HepG2 (cell line): ENCODE measurements around the gene TRIM8. TPM values are rescaled to one million over a fixed set of nuclear protein-coding genes. Genes with fewer than 3 reads are reported as not detected.
"Not testable (repeated sequence)": the region's sequence is repeated elsewhere in the genome, so short reads cannot be mapped to it uniquely, and the experiment has no call there.

Experiments used
- ATAC-seq: fragments of 200-7000 bp; cut with Tn5 transposase; 3 replicates; pipeline ENCODE4 v1.9.1; 2020; ENCODE audit warnings: mild to moderate bottlenecking, moderate library complexity
- BruUV-seq: library from RNA; stranded (reverse); fragments of 400-500 nt; replicated peaks from 2 replicates; lab custom pipeline; 2021; lab: Mats Ljungman, UMichigan
- CTCF ChIA-PET: fragments of 300-600 bp; formaldehyde crosslinking; extraction: SDS; loops from one replicate; lab custom pipeline; 2021; ENCODE audit warnings: low total read pairs, inconsistent platforms, low intra/inter-chr PET ratio; lab: Yijun Ruan, JAX
- POLR2A ChIA-PET: fragments of 350-600 bp; sonication (Branson Sonifier 250); formaldehyde crosslinking; loops from one replicate; lab custom pipeline; 2020; ENCODE audit warnings: antibody characterized with exemption, inconsistent platforms; lab: Yijun Ruan, JAX
- DNase-seq: peaks from one replicate; pipeline ENCODE4 v3.0.0-alpha.2; 2015; ENCODE audit warnings: low spot score
- FAIRE-seq: peaks from 3 replicates; lab custom pipeline; 2011; peaks lifted over from hg19 to GRCh38; lab: Jason Lieb, UNC
- H2AFZ ChIP-seq: one replicate; pipeline ENCODE4 v1.6.1; 2011; ENCODE audit warnings: low read length, inconsistent platforms
- H3K27ac ChIP-seq: fragments of 300-600 bp; 3 replicates; pipeline ENCODE4 v1.8.0; 2011; ENCODE audit warnings: mixed run types, mild to moderate bottlenecking, mixed read lengths, low read length, inconsistent platforms; ENCODE audit not compliant: insufficient read depth; ENCODE audit errors: extremely low read length
- H3K27me3 ChIP-seq, 2 experiments: fragments of 200-600 bp in 1 of 2; 2 replicates in 1 of 2; 3 replicates in 1 of 2; pipeline versions ENCODE4 v1.6.0 to v1.8.0; 2011; ENCODE audit warnings: low read length in 2 of 2, mild to moderate bottlenecking in 2 of 2, moderate library complexity in 2 of 2, inconsistent platforms in 1 of 2; ENCODE audit not compliant: insufficient read depth in 2 of 2, control insufficient read depth in 1 of 2
- H3K36me3 ChIP-seq, 2 experiments: fragments of 200-600 bp in 1 of 2; replicated peaks in 1 of 2; 2 replicates in 1 of 2; 3 replicates in 1 of 2; pipeline versions ENCODE4 v1.5.1 to v1.8.0; 2011; ENCODE audit warnings: low read length in 2 of 2, inconsistent platforms in 1 of 2; ENCODE audit not compliant: insufficient read depth in 2 of 2, control insufficient read depth in 1 of 2
- H3K4me1 ChIP-seq: 2 replicates; pipeline ENCODE4 v1.5.1; 2012; ENCODE audit warnings: low read length, inconsistent platforms; ENCODE audit not compliant: insufficient read depth
- H3K4me2 ChIP-seq: 2 replicates; pipeline ENCODE4 v1.6.0; 2011; ENCODE audit warnings: low read depth, low read length, inconsistent platforms
- H3K4me3 ChIP-seq, 3 experiments: fragments of 200-600 bp in 1 of 3; sonication (generic), shearing (Covaris generic) in 1 of 3; replicated peaks in 1 of 3; 2 replicates each; pipeline ENCODE4 v1.5.1; 2011 to 2016; ENCODE audit warnings: low read length in 3 of 3, inconsistent platforms in 2 of 3, low read depth in 2 of 3, mild to moderate bottlenecking in 2 of 3, control low read depth in 1 of 3, mixed read lengths in 1 of 3; ENCODE audit not compliant: insufficient read depth in 1 of 3
- H3K79me2 ChIP-seq: one replicate; pipeline ENCODE4 v1.6.1; 2011; ENCODE audit warnings: low read length, inconsistent platforms; ENCODE audit not compliant: insufficient read depth
- H3K9ac ChIP-seq: 2 replicates; pipeline ENCODE4 v1.6.0; 2011; ENCODE audit warnings: mild to moderate bottlenecking, low read depth, low read length, inconsistent platforms; ENCODE audit not compliant: insufficient read depth
- H3K9me3 ChIP-seq: 2 replicates; pipeline ENCODE4 v1.5.1; 2012; ENCODE audit warnings: mild to moderate bottlenecking, low read length
- H4K20me1 ChIP-seq: 2 replicates; pipeline ENCODE4 v1.6.0; 2011; ENCODE audit warnings: inconsistent platforms, mild to moderate bottlenecking, low read length, moderate library complexity; ENCODE audit not compliant: insufficient read depth
- ETV5 ChIP-seq: IDR thresholded peaks from 2 replicates; pipeline ENCODE4 v1.6.1; 2018; ENCODE audit warnings: missing biosample characterization, missing genetic modification reagents, inconsistent platforms, borderline replicate concordance
- HMGXB4 ChIP-seq, 2 experiments: sonication (generic) in 1 of 2; formaldehyde crosslinking in 1 of 2; IDR thresholded peaks; 2 replicates each; pipeline versions ENCODE4 v1.4.0 to v1.6.1; 2018 to 2020; ENCODE audit warnings: missing genetic modification reagents in 2 of 2, borderline replicate concordance in 1 of 2, low read depth in 1 of 2, mild to moderate bottlenecking in 1 of 2, missing biosample characterization in 1 of 2
- ZNF362 ChIP-seq: sonication (generic); formaldehyde crosslinking; IDR thresholded peaks from 2 replicates; pipeline ENCODE4 v1.4.0; 2020; ENCODE audit warnings: missing genetic modification reagents, mild to moderate bottlenecking, borderline replicate concordance
- WGBS: methylation state at CpG from one replicate; pipeline ENCODE4 v1.1.6; 2017; ENCODE audit warnings: low lambda C conversion rate; 5-methylcytosine and 5-hydroxymethylcytosine counted together
- in situ Hi-C: cut with HindIII; loops from 2 replicates; pipeline ENCODE4 v1.10.0; 2017; ENCODE audit warnings: low pct_unique_long_range_greater_than_20kb; ENCODE audit not compliant: extremely low pct_ligation_motif_present
- intact Hi-C: fragments of 100-400 bp; cut with micrococcal nuclease; formaldehyde crosslinking; loops from one replicate; pipeline ENCODE4 v1.10.0; 2022; ENCODE audit not compliant: unreplicated experiment
- polyA plus RNA-seq, 8 experiments: library from polyadenylated mRNA; depleted of rRNA in 3 of 8; stranded (reverse) in 7 of 8; unstranded in 1 of 8; fragments of >200 nt; fragmentation: Illumina TruSeq in 4 of 8; extraction: Trizol in 4 of 8; gene quantifications; 2 replicates each; pipeline versions ENCODE4 v1.2.1 to v1.2.3, GENCODE V29; 2011 to 2016; ENCODE audit warnings: low read depth in 4 of 8, missing spikeins in 1 of 8, mixed read lengths in 1 of 8; ENCODE audit not compliant: insufficient read depth in 1 of 8
- total RNA-seq, 5 experiments: library from RNA; depleted of rRNA; stranded (reverse); fragments of >200 nt; fragmentation: Illumina TruSeq; extraction: Trizol; gene quantifications; 2 replicates each; pipeline ENCODE4 v1.2.3, GENCODE V29; 2016; ENCODE audit warnings: low read depth in 1 of 5
- TF ChIP-seq, protein P1 (sequence below), 2 experiments: sonication (generic) in 1 of 2; formaldehyde crosslinking in 1 of 2; IDR thresholded peaks; 2 replicates each; pipeline versions ENCODE4 v1.4.0 to v1.6.1; 2016 to 2020; ENCODE audit warnings: borderline replicate concordance in 1 of 2, low read depth in 1 of 2, mild to moderate bottlenecking in 1 of 2, missing genetic modification reagents in 1 of 2

The TRIM8 gene
- total and polyA plus RNA-seq, 2 of the 13 experiments (the other 11 are each of a cell fraction or from before 2014, with no cell fraction given) = 38.9 to 66.5 TPM

DNA sequence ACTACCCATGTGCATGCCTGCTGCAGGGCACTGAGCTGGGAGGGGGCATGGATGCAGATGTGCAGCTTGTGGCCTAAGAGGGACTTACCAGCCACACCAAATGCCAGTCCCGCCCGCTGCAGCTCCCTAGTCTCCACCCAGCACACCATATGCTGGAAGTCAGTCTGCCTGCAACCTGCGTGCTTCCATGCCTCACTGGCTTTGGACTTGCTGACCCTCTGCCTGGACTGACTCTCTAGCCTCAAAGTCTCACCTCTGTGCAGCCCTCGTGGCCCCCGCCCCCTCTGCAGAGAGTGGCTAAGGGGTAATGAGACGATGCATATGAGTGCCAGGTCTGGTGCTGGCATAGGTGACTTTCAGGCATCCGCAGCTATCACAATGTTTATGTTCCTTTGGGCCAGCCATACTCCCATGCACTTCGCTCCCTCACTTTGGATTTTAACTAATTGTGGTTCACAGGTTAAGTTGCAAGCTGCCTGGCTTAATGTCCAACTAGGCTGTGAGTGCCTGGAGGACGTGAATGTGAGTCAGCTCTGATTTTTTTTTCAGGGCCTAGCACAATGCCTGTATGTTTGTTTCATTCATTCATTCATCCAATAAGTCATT lies 21.7 kb downstream of the TRIM8 start (continued):
- TF ChIP-seq HMGXB4 (CRISPR knock-in tag; IDR thresholded peaks at IDR 0.05; ENCODE audit: borderline replicate concordance in 1 of 2, low read depth in 1 of 2) = peak in 1 of 2 experiments; percentile 43; a peak in 1 of 4 replicates
- peak; percentile 11; the same call in 1 of the 2 replicates for TF ChIP-seq ETV5 (CRISPR knock-in tag)
- TF ChIP-seq, protein P1, sequence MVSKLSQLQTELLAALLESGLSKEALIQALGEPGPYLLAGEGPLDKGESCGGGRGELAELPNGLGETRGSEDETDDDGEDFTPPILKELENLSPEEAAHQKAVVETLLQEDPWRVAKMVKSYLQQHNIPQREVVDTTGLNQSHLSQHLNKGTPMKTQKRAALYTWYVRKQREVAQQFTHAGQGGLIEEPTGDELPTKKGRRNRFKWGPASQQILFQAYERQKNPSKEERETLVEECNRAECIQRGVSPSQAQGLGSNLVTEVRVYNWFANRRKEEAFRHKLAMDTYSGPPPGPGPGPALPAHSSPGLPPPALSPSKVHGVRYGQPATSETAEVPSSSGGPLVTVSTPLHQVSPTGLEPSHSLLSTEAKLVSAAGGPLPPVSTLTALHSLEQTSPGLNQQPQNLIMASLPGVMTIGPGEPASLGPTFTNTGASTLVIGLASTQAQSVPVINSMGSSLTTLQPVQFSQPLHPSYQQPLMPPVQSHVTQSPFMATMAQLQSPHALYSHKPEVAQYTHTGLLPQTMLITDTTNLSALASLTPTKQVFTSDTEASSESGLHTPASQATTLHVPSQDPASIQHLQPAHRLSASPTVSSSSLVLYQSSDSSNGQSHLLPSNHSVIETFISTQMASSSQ (IDR thresholded peaks at IDR 0.05; ENCODE audit: low read depth) = no peak
- TF ChIP-seq, protein P1 (CRISPR knock-in tag; IDR thresholded peaks at IDR 0.05; ENCODE audit: borderline replicate concordance) = no peak

GRCh38 chr10:102667411-102667810 lies 23.1 kb downstream of the TRIM8 start:
- H3K36me3 ChIP-seq, POLR2A ChIA-PET, DNase-seq, CTCF ChIA-PET, H3K79me2 ChIP-seq, ATAC-seq, FAIRE-seq, H4K20me1 ChIP-seq, H3K9me3 ChIP-seq, H3K27ac ChIP-seq, in situ Hi-C loops, H3K27me3 ChIP-seq: not testable (repeated sequence)
- Histone ChIP-seq H3K4me2 (peak overlapping the region; percentile 53), H3K4me1 (peaks cover 88% of the 10 kb centered on the region)
- 45% methylated on average over 4 of the region's 4 CpGs for WGBS
- peak; percentile 47; the same call in 1 of the 2 replicates for TF ChIP-seq ZNF362
- TF ChIP-seq, all 625 proteins: peak for 1; not testable (repeated sequence) for 624
- peak overlapping the region in 1 of 3 experiments; percentile 25; a peak in 1 of 6 replicates for H3K4me3 ChIP-seq
- intact Hi-C loops, BruUV-seq, H2AFZ ChIP-seq, H3K9ac ChIP-seq: not testable (repeated sequence)
